HL-60 (cell line): Measurements from ENCODE around the gene DNAH2.

ENCODE experiments used
- GABPA ChIP-seq: IDR thresholded peaks from 2 replicates; pipeline ENCODE4 v1.6.1; 2012; ENCODE audit warnings: low read depth
- POLR2AphosphoS5 ChIP-seq: IDR thresholded peaks from 2 replicates; pipeline ENCODE4 v1.6.1; 2012; ENCODE audit warnings: low read depth
- SPI1 ChIP-seq: IDR thresholded peaks from 2 replicates; pipeline ENCODE4 v1.6.1; 2012; ENCODE audit warnings: low read depth, mild to moderate bottlenecking, borderline replicate concordance
- TF ChIP-seq, protein P1 (sequence below): IDR thresholded peaks from one replicate; pipeline ENCODE4 v1.5.1; 2011; ENCODE audit warnings: low read length, control low read depth, inconsistent platforms; ENCODE audit not compliant: insufficient read depth
- TF ChIP-seq, protein P2 (sequence below): IDR thresholded peaks from 2 replicates; pipeline ENCODE4 v1.6.1; 2012; ENCODE audit warnings: low read depth; ENCODE audit not compliant: insufficient replicate concordance

DNA sequence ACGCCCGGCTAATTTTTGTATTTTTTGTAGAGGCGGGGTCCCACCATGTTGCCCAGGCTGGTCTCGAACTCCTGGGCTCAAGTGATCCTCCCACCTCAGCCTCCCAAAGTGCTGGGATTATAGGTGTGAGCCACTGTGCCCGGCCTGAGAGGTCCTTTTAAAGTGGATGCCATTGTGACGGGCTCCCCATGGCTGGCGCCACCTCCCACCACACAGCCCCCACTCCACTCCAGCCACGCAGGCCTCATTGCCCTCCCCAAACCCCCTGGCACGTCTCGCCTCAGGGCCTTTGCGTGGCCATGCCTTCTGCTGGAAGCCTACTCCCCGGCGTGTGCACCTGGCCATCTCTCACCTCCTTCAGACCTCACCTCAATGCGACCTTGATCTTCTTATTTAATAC lies 104.6 kb downstream of the DNAH2 start:
- TF ChIP-seq, protein P1, sequence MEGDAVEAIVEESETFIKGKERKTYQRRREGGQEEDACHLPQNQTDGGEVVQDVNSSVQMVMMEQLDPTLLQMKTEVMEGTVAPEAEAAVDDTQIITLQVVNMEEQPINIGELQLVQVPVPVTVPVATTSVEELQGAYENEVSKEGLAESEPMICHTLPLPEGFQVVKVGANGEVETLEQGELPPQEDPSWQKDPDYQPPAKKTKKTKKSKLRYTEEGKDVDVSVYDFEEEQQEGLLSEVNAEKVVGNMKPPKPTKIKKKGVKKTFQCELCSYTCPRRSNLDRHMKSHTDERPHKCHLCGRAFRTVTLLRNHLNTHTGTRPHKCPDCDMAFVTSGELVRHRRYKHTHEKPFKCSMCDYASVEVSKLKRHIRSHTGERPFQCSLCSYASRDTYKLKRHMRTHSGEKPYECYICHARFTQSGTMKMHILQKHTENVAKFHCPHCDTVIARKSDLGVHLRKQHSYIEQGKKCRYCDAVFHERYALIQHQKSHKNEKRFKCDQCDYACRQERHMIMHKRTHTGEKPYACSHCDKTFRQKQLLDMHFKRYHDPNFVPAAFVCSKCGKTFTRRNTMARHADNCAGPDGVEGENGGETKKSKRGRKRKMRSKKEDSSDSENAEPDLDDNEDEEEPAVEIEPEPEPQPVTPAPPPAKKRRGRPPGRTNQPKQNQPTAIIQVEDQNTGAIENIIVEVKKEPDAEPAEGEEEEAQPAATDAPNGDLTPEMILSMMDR = no peak
- no peak for TF ChIP-seq POLR2AphosphoS5
- TF ChIP-seq SPI1 = no peak
- TF ChIP-seq, protein P2, sequence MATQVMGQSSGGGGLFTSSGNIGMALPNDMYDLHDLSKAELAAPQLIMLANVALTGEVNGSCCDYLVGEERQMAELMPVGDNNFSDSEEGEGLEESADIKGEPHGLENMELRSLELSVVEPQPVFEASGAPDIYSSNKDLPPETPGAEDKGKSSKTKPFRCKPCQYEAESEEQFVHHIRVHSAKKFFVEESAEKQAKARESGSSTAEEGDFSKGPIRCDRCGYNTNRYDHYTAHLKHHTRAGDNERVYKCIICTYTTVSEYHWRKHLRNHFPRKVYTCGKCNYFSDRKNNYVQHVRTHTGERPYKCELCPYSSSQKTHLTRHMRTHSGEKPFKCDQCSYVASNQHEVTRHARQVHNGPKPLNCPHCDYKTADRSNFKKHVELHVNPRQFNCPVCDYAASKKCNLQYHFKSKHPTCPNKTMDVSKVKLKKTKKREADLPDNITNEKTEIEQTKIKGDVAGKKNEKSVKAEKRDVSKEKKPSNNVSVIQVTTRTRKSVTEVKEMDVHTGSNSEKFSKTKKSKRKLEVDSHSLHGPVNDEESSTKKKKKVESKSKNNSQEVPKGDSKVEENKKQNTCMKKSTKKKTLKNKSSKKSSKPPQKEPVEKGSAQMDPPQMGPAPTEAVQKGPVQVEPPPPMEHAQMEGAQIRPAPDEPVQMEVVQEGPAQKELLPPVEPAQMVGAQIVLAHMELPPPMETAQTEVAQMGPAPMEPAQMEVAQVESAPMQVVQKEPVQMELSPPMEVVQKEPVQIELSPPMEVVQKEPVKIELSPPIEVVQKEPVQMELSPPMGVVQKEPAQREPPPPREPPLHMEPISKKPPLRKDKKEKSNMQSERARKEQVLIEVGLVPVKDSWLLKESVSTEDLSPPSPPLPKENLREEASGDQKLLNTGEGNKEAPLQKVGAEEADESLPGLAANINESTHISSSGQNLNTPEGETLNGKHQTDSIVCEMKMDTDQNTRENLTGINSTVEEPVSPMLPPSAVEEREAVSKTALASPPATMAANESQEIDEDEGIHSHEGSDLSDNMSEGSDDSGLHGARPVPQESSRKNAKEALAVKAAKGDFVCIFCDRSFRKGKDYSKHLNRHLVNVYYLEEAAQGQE = no peak
- TF ChIP-seq GABPA = no peak
